Fibroblast of pulmonary artery (primary cell): ENCODE results near the gene WASF2.

Experiments used
- DNase-seq: peaks from one replicate; pipeline ENCODE4 v3.0.0-alpha.2; 2010; ENCODE audit warnings: low read depth
- H3K4me3 ChIP-seq: replicated peaks from 2 replicates; pipeline ENCODE4 v1.5.1; 2011; ENCODE audit warnings: low read depth, mild to moderate bottlenecking, control low read depth, low read length, moderate library complexity
- CTCF ChIP-seq: IDR thresholded peaks from 2 replicates; pipeline ENCODE4 v1.5.1; 2011; ENCODE audit warnings: mild to moderate bottlenecking, control low read depth, low read length, inconsistent platforms; ENCODE audit errors: missing control alignments

The WASF2 gene

DNA sequence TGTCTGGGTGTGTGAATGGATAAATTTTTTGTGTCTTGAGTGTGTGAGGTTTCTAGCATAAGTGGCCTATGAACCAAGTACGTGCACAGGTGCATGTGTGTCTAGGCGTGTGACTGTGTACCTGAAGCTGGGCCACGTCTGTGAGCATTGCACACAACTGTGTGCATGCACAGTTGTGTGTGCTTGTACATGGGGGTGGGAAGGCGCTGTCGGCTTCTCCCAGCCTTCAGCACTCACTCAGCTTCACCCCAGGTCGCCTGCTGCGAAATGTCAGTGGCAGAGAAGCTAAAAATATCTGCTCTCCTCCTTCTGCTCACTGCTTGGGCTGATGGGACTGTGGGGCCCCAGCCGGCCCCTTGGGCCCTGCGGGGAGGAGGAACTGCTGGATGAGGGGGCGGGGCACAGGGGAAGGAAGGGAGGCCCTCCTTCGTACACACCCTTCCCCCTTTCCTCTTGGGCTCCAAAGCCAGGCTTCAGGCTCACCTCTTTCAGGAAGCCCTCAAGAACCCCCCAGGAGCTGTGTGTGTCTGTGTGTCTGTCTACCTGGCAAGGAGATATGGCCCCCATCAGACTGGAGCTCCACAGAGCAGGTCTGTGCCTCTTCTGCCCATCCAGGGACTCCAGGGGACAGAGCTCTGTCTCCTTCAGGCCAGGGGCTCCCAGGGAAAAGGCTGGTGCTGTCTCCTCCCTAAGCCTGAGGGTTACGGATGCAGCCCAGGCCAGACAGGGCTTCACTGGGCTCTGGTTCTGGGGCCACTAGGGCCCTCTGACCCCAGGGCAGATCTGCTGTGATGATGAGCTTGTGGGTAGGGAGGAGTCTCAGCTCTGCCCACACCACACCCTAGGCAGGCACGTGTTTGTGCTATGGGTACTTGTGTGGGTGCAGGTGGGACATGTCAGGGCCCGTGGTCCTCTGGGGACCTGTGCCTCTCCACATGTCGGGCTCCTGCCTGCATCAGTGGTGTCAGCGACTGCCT is 35.6 kb upstream of the WASF2 start:
- peak; percentile 64 for DNase-seq
- H3K4me3 ChIP-seq: no peak overlapping the region
- no peak for TF ChIP-seq CTCF

DNA sequence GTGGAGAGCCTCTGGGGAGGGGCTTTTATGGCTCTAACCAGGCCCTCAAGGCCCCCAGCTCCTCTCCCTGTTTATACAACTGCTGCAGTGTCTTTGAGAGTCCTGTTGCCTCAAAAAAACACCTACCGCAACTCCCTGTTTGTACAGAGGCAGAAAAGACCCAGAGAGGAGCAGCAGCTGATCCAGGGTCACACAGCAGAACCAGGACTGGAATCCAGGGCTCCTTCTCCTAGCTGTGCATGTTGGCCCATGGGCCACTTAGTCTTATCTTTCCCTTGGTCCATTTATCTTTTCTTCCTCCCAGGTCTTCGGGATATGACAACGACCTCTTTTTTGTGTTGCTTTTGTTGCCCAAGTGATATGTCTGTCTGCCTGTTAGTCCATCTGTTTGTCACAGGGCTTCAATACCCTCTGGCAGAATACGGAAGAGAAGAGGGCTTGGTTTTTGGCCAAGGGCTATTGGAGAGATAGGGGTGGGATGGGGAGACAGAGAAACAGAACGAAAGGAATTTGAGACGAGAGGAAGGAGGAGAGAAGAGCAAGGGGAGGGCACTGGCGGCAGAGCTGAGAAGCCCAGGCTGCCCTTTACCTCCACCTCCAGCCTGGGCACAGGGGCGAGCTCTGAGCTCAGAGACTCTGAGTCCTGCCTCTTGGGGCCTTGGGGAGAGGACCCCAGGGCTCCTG is 33.5 kb upstream of the WASF2 start:
- no peak for DNase-seq
- H3K4me3 ChIP-seq: no peak overlapping the region
- no peak for TF ChIP-seq CTCF

GRCh38 chr1:27522432-27523336 is 32.7 kb upstream of the WASF2 start:
- DNase-seq: peak; percentile 41
- peak; percentile 29 for TF ChIP-seq CTCF
- H3K4me3 ChIP-seq: no peak overlapping the region

GRCh38 chr1:27521861-27522431 is 32.0 kb upstream of the WASF2 start:
- H3K4me3 ChIP-seq: no peak overlapping the region
- no peak for DNase-seq
- TF ChIP-seq CTCF: no peak

- no peak for TF ChIP-seq CTCF
- DNase-seq: no peak
- no peak overlapping the region for H3K4me3 ChIP-seq
These were observed 31.4 kb upstream of the WASF2 start for GRCh38 chr1:27521336-27521831.

GRCh38 chr1:27520651-27521050 is 30.7 kb upstream of the WASF2 start:
- no peak overlapping the region for H3K4me3 ChIP-seq
- TF ChIP-seq CTCF: no peak
- DNase-seq: no peak
